Measurements from ENCODE around the gene GSC2. TPM values are rescaled to one million over a fixed set of nuclear protein-coding genes. Genes with fewer than 3 reads are reported as not detected.

The GSC2 gene
- polyA plus RNA-seq, 3 donors, result not detected

GRCh38 chr22:19103880-19104821 lies 45.9 kb downstream of the GSC2 start:
- DNase-seq, result no peak

- DNase-seq, result no peak
Measured at GRCh38 chr22:19098157-19098556, 51.9 kb downstream of the GSC2 start.

GRCh38 chr22:19097518-19097917 lies 52.6 kb downstream of the GSC2 start:
- no peak for DNase-seq

Other genes starting within 250 kb of the GSC2 start
- 10 to 100 TPM; 12.9 to 14.4 (median 13.6) TPM for gene DGCR6, start 244.0 kb downstream of the GSC2 start, polyA plus RNA-seq (ENCODE audit: insufficient read length in 3 of 3)
- 10 to 100 TPM; 27.2 to 30.4 (median 28.9) TPM for gene PRODH, start 214.0 kb downstream of the GSC2 start, polyA plus RNA-seq (ENCODE audit: insufficient read length in 3 of 3)
- gene DGCR2, start 27.9 kb downstream of the GSC2 start, polyA plus RNA-seq (ENCODE audit: insufficient read length in 3 of 3), result 10 to 100 TPM; 75.2 to 88.1 (median 81.3) TPM
- gene TSSK2, start 19.0 kb downstream of the GSC2 start, polyA plus RNA-seq (ENCODE audit: insufficient read length in 3 of 3), result not detected
- 10 to 100 TPM; 15.3 to 18.7 (median 16.7) TPM for gene ESS2, start 5.6 kb downstream of the GSC2 start, polyA plus RNA-seq (ENCODE audit: insufficient read length in 3 of 3)
- gene SLC25A1, start 28.4 kb upstream of the GSC2 start, polyA plus RNA-seq (ENCODE audit: insufficient read length in 3 of 3), result 100 to 1,000 TPM in 1 of 3 donors, 10 to 100 TPM in 2; 85.8 to 105 (median 86.6) TPM
- gene CLTCL1, start 141.4 kb upstream of the GSC2 start, polyA plus RNA-seq (ENCODE audit: insufficient read length in 3 of 3), result 1 to 10 TPM; 4.8 to 8.4 (median 5.4) TPM

Measured in renal pelvis (tissue), 4 donors.